ENCODE data around the gene CLEC2B. TPM values are rescaled to one million over a fixed set of nuclear protein-coding genes. Genes with fewer than 3 reads are reported as not detected.

The CLEC2B gene
- total RNA-seq, 2 experiments from 2014 or later = 83.9 to 89.7 TPM

GRCh38 chr12:9864913-9865675 lies 4.1 kb downstream of the CLEC2B start:
- no peaks in the 10 kb centered on the region for H3K27me3 Mint-ChIP-seq
- DNase-seq (peak; percentile 29), ATAC-seq (ENCODE audit: low read depth) (peak; percentile 50)
- H3K4me3 Mint-ChIP-seq = peak overlapping the region; percentile 88
- peak overlapping the region; percentile 91 for H3K27ac Mint-ChIP-seq
- H3K9me3 Mint-ChIP-seq = peaks cover 18% of the 10 kb centered on the region
- peaks cover 49% of the 10 kb centered on the region for H3K36me3 Mint-ChIP-seq
- H3K4me1 Mint-ChIP-seq = peaks cover 33% of the 10 kb centered on the region
- POLR2A ChIA-PET = interaction anchor here (0.7 to 7.2 kb wide), 13 partner anchors 42 to 689 kb away, joined by 3 to 209 read pairs (median 6); partner anchors contain the start of gene CD69

GRCh38 chr12:9858135-9858534 lies 11.0 kb downstream of the CLEC2B start:
- no peak overlapping the region for H3K4me3 Mint-ChIP-seq
- H3K27ac Mint-ChIP-seq = no peak overlapping the region
- H3K9me3 Mint-ChIP-seq = peaks cover 7% of the 10 kb centered on the region
- peaks cover 75% of the 10 kb centered on the region for H3K36me3 Mint-ChIP-seq
- no peak for ATAC-seq (ENCODE audit: low read depth)
- no peak for DNase-seq
- no peaks in the 10 kb centered on the region for H3K27me3 Mint-ChIP-seq
- peaks cover 40% of the 10 kb centered on the region for H3K4me1 Mint-ChIP-seq
- POLR2A ChIA-PET = interaction anchor here (0.9 kb wide), 1 partner anchor 33 kb away, joined by 9 read pairs; no protein-coding TSS in a partner anchor

- Mint-ChIP-seq H3K4me3 (no peak overlapping the region), H3K36me3 (peaks cover 77% of the 10 kb centered on the region), H3K4me1 (peaks cover 37% of the 10 kb centered on the region), H3K27ac (no peak overlapping the region), H3K9me3 (no peaks in the 10 kb centered on the region), H3K27me3 (no peaks in the 10 kb centered on the region)
- DNase-seq (no peak), ATAC-seq (ENCODE audit: low read depth) (no peak)
- POLR2A ChIA-PET = no interaction called here
Observed at GRCh38 chr12:9856894-9857293, 12.3 kb downstream of the CLEC2B start.

- no peak overlapping the region for H3K27ac Mint-ChIP-seq
- peaks cover 81% of the 10 kb centered on the region for H3K36me3 Mint-ChIP-seq
- no peak overlapping the region for H3K4me3 Mint-ChIP-seq
- DNase-seq (no peak), ATAC-seq (ENCODE audit: low read depth) (no peak)
- no peaks in the 10 kb centered on the region for H3K27me3 Mint-ChIP-seq
- peaks cover 36% of the 10 kb centered on the region for H3K4me1 Mint-ChIP-seq
- POLR2A ChIA-PET = no interaction called here
- no peaks in the 10 kb centered on the region for H3K9me3 Mint-ChIP-seq
Observed at GRCh38 chr12:9856151-9856550, 13.0 kb downstream of the CLEC2B start.

- POLR2A ChIA-PET = interaction anchor here (1.1 kb wide), 1 partner anchor 149 kb away, joined by 3 read pairs; no protein-coding TSS in a partner anchor
- DNase-seq (no peak), ATAC-seq (ENCODE audit: low read depth) (no peak)
- Mint-ChIP-seq H3K27ac (no peak overlapping the region), H3K4me3 (no peak overlapping the region), H3K36me3 (peaks cover 72% of the 10 kb centered on the region), H3K27me3 (no peaks in the 10 kb centered on the region), H3K9me3 (peaks cover 6% of the 10 kb centered on the region), H3K4me1 (peaks cover 20% of the 10 kb centered on the region)
Observed at GRCh38 chr12:9851927-9852326, 17.2 kb downstream of the CLEC2B start.

- ATAC-seq (ENCODE audit: low read depth) = no peak
- no peak overlapping the region for H3K4me3 Mint-ChIP-seq
- peaks cover 3% of the 10 kb centered on the region for H3K27me3 Mint-ChIP-seq
- POLR2A ChIA-PET = no interaction called here
- H3K36me3 Mint-ChIP-seq = peaks cover 70% of the 10 kb centered on the region
- no peak for DNase-seq
- H3K4me1 Mint-ChIP-seq = peaks cover 15% of the 10 kb centered on the region
- H3K27ac Mint-ChIP-seq = no peak overlapping the region
- H3K9me3 Mint-ChIP-seq = peaks cover 11% of the 10 kb centered on the region
Observed at GRCh38 chr12:9851050-9851449, 18.1 kb downstream of the CLEC2B start.

GRCh38 chr12:9848899-9849298 lies 20.3 kb downstream of the CLEC2B start:
- POLR2A ChIA-PET = no interaction called here
- ATAC-seq (ENCODE audit: low read depth) (no peak), DNase-seq (no peak)
- Mint-ChIP-seq H3K27me3 (peaks cover 3% of the 10 kb centered on the region), H3K9me3 (peaks cover 15% of the 10 kb centered on the region), H3K4me3 (no peak overlapping the region), H3K4me1 (peaks cover 13% of the 10 kb centered on the region), H3K36me3 (peaks cover 51% of the 10 kb centered on the region), H3K27ac (no peak overlapping the region)

- ATAC-seq (ENCODE audit: low read depth) = no peak
- no peak for DNase-seq
- Mint-ChIP-seq H3K36me3 (peaks cover 11% of the 10 kb centered on the region), H3K4me1 (no peaks in the 10 kb centered on the region), H3K9me3 (peaks cover 13% of the 10 kb centered on the region), H3K27ac (no peak overlapping the region), H3K4me3 (no peak overlapping the region), H3K27me3 (peaks cover 3% of the 10 kb centered on the region)
- POLR2A ChIA-PET = no interaction called here
Observed at GRCh38 chr12:9843407-9843806, 25.7 kb downstream of the CLEC2B start.

- no peak for ATAC-seq (ENCODE audit: low read depth)
- Mint-ChIP-seq H3K27ac (no peak overlapping the region), H3K9me3 (no peaks in the 10 kb centered on the region), H3K36me3 (no peaks in the 10 kb centered on the region), H3K4me3 (no peak overlapping the region), H3K27me3 (peaks cover 2% of the 10 kb centered on the region), H3K4me1 (peaks cover 2% of the 10 kb centered on the region)
- POLR2A ChIA-PET = no interaction called here
- DNase-seq = no peak
Observed at GRCh38 chr12:9831720-9832119, 37.4 kb downstream of the CLEC2B start.

GRCh38 chr12:9829982-9830381 lies 39.2 kb downstream of the CLEC2B start:
- H3K36me3 Mint-ChIP-seq = peaks cover 5% of the 10 kb centered on the region
- H3K27me3 Mint-ChIP-seq = peaks cover 5% of the 10 kb centered on the region
- H3K27ac Mint-ChIP-seq = no peak overlapping the region
- DNase-seq = no peak
- H3K4me3 Mint-ChIP-seq = no peak overlapping the region
- POLR2A ChIA-PET = no interaction called here
- no peak for ATAC-seq (ENCODE audit: low read depth)
- peaks cover 3% of the 10 kb centered on the region for H3K4me1 Mint-ChIP-seq
- peaks cover 2% of the 10 kb centered on the region for H3K9me3 Mint-ChIP-seq

GRCh38 chr12:9829483-9829882 lies 39.7 kb downstream of the CLEC2B start:
- POLR2A ChIA-PET = no interaction called here
- H3K36me3 Mint-ChIP-seq = peaks cover 5% of the 10 kb centered on the region

GRCh38 chr12:9827209-9827888 lies 41.8 kb downstream of the CLEC2B start, which contains the start of gene KLRF1:
TSS of gene KLRF1 (plus strand) at chr12:9827481. CDS start at chr12:9827545, 64 bp downstream.
- POLR2A ChIA-PET = no interaction called here
- DNase-seq = no peak
- H3K4me3 Mint-ChIP-seq = no peak within 1 kb of the TSS
- H3K27ac Mint-ChIP-seq = no peak within 1 kb of the TSS
- ATAC-seq (ENCODE audit: low read depth) = no peak
- H3K27me3 Mint-ChIP-seq = peaks cover 5% of the 10 kb centered on the region
- peaks cover 5% of the 10 kb centered on the region for H3K36me3 Mint-ChIP-seq
- H3K9me3 Mint-ChIP-seq = peaks cover 4% of the 10 kb centered on the region
- H3K4me1 Mint-ChIP-seq = peaks cover 3% of the 10 kb centered on the region

More at GRCh38 chr12:9829483-9829882, 39.7 kb downstream of the CLEC2B start:
- DNase-seq (no peak), ATAC-seq (ENCODE audit: low read depth) (no peak)
- peaks cover 3% of the 10 kb centered on the region for H3K4me1 Mint-ChIP-seq
- peaks cover 4% of the 10 kb centered on the region for H3K9me3 Mint-ChIP-seq
- H3K27ac Mint-ChIP-seq = no peak overlapping the region
- H3K27me3 Mint-ChIP-seq = peaks cover 5% of the 10 kb centered on the region
- H3K4me3 Mint-ChIP-seq = no peak overlapping the region

- peaks cover 4% of the 10 kb centered on the region for H3K9me3 Mint-ChIP-seq
- DNase-seq = no peak
- H3K27me3 Mint-ChIP-seq = peaks cover 3% of the 10 kb centered on the region
- H3K36me3 Mint-ChIP-seq = peaks cover 7% of the 10 kb centered on the region
- POLR2A ChIA-PET = no interaction called here
- ATAC-seq (ENCODE audit: low read depth) = no peak
- no peak overlapping the region for H3K4me3 Mint-ChIP-seq
- no peak overlapping the region for H3K27ac Mint-ChIP-seq
- peaks cover 11% of the 10 kb centered on the region for H3K4me1 Mint-ChIP-seq
Observed at GRCh38 chr12:9820281-9820930, 48.7 kb downstream of the CLEC2B start.
